Activated naive CD4-positive, alpha-beta T cell treated with anti-CD3 and anti-CD28 coated beads, Interleukin-2, amount 10 ng/mL, durations not matched to agents 5 hours and 36 hours (primary cell): ENCODE data around the gene PDE8A. TPM values are rescaled to one million over a fixed set of nuclear protein-coding genes. Genes with fewer than 3 reads are reported as not detected.

Experiments
- total RNA-seq, 2 experiments: library from RNA; stranded (reverse); gene quantifications; one replicate each; pipeline ENCODE4 v1.2.3, GENCODE V29; 2021

The PDE8A gene
- total RNA-seq = 10 to 100 TPM; 14.1 to 14.2 TPM

GRCh38 chr15:84981711-84982300, at the start of gene PDE8A:
Gene PDE8A, plus strand, starts transcription at chr15:84981856. Its CDS starts 307 bp downstream, at chr15:84982163.

Other genes starting within 250 kb of the PDE8A start
- gene ZNF592, start 233.3 kb upstream of the PDE8A start, total RNA-seq = 10 to 100 TPM; 36.4 to 37.3 TPM
- under 1 TPM; 0.20 to 0.22 TPM for gene ALPK3, start 164.5 kb upstream of the PDE8A start, total RNA-seq
- gene SLC28A1, start 97.2 kb upstream of the PDE8A start, total RNA-seq = not detected